Vagina (tissue), 2 donors: ENCODE data around the gene LEFTY1. TPM values are rescaled to one million over a fixed set of nuclear protein-coding genes. Genes with fewer than 3 reads are reported as not detected.

Experiments
- DNase-seq, 2 donors: peaks; one replicate each; pipeline ENCODE4 v3.0.0-alpha.2; 2017; ENCODE audit errors: extremely low spot score in 2 of 2
- H3K27ac ChIP-seq: fragments of 200-600 bp; sonication (generic); one replicate; pipeline ENCODE4 v1.5.1; 2019
- H3K27me3 ChIP-seq: fragments of 200-600 bp; sonication (generic); one replicate; pipeline ENCODE4 v1.5.1; 2019
- H3K36me3 ChIP-seq, 2 donors: fragments of 200-600 bp; sonication (generic); one replicate each; pipeline ENCODE4 v1.5.1; 2017 to 2019
- H3K4me1 ChIP-seq: fragments of 200-600 bp; sonication (generic); one replicate; pipeline ENCODE4 v1.5.1; 2019
- H3K4me3 ChIP-seq, 2 donors: fragments of 200-600 bp; sonication (generic); 1 replicate in 1 of 2; 2 replicates in 1 of 2; pipeline ENCODE4 v1.5.1; 2016 to 2019
- H3K9me3 ChIP-seq: fragments of 200-600 bp; sonication (generic); one replicate; pipeline ENCODE4 v1.5.1; 2019
- CTCF ChIP-seq, 3 experiments: fragments of 450-650 bp in 2 of 3; fragments of 200-600 bp in 1 of 3; sonication (generic) in 1 of 3; IDR thresholded peaks; one replicate each; pipeline ENCODE4 v1.5.1; 2017 to 2019; ENCODE audit warnings: antibody characterized with exemption in 3 of 3, mild to moderate bottlenecking in 2 of 3, moderate library complexity in 2 of 3
- POLR2A ChIP-seq, 2 donors: fragments of 450-650 bp; IDR thresholded peaks; one replicate each; pipeline ENCODE4 v1.6.1; 2017; ENCODE audit warnings: antibody characterized with exemption in 2 of 2, mild to moderate bottlenecking in 2 of 2, moderate library complexity in 2 of 2
- POLR2AphosphoS5 ChIP-seq, 2 donors: sonication (generic); formaldehyde crosslinking; IDR thresholded peaks; one replicate each; pipeline ENCODE4 v1.9.0; 2017; ENCODE audit warnings: antibody characterized with exemption in 2 of 2, mild to moderate bottlenecking in 2 of 2, low read depth in 1 of 2; ENCODE audit not compliant: insufficient read depth in 1 of 2
- intact Hi-C: fragments of 100-400 bp; cut with DNase I; formaldehyde crosslinking; loops from one replicate; pipeline ENCODE4 v1.15.1; 2023
- total RNA-seq: library from RNA; depleted of rRNA; stranded (reverse); fragments of >200 nt; gene quantifications from one replicate; pipeline ENCODE4 v1.2.3, GENCODE V29; 2016

Gene LEFTY1
- total RNA-seq, 1 donor from 2014 or later: not detected

GRCh38 chr1:225882694-225883615 lies 6.0 kb downstream of the LEFTY1 start:
- peak overlapping the region; percentile 94 for H3K4me3 ChIP-seq
- DNase-seq: no peak
- H3K36me3 ChIP-seq: no peaks in the 10 kb centered on the region
- intact Hi-C loops: loop anchor here (10.0 kb wide), 1 partner anchor 108 kb away; the partner anchor contains the start of gene SRP9
- H3K27ac ChIP-seq: peak overlapping the region; percentile 92
- TF ChIP-seq POLR2A (IDR thresholded peaks at IDR 0.05) (no peak), CTCF (IDR thresholded peaks at IDR 0.05) (no peak), POLR2AphosphoS5 (IDR thresholded peaks at IDR 0.05; ENCODE audit: insufficient read depth in 1 of 2, low read depth in 1 of 2) (no peak)
- H3K27me3 ChIP-seq: no peaks in the 10 kb centered on the region
- peaks cover 49% of the 10 kb centered on the region for H3K4me1 ChIP-seq
- no peaks in the 10 kb centered on the region for H3K9me3 ChIP-seq

GRCh38 chr1:225881959-225882693 lies 6.8 kb downstream of the LEFTY1 start, which contains the start of gene TMEM63A:
Gene TMEM63A, minus strand, starts transcription at chr1:225882380. Its CDS starts 4,800 bp downstream, at chr1:225877580.
- Histone ChIP-seq H3K36me3 (no peaks in the 10 kb centered on the region), H3K4me1 (peaks cover 57% of the 10 kb centered on the region), H3K9me3 (no peaks in the 10 kb centered on the region), H3K27ac (peak within 1 kb of the TSS; percentile 92), H3K27me3 (no peaks in the 10 kb centered on the region), H3K4me3 (peak within 1 kb of the TSS; percentile 94)
- intact Hi-C loops: loop anchor here (10.0 kb wide), 1 partner anchor 107 kb away; the partner anchor contains the start of gene SRP9
- DNase-seq: no peak
- peak in 2 of 3 experiments; percentile 29 to 42 for TF ChIP-seq CTCF (IDR thresholded peaks at IDR 0.05)
- TF ChIP-seq POLR2A (IDR thresholded peaks at IDR 0.05): peak in 1 of 2 donors; percentile 73
- peak; percentile 78 to 92 for TF ChIP-seq POLR2AphosphoS5 (IDR thresholded peaks at IDR 0.05; ENCODE audit: insufficient read depth in 1 of 2, low read depth in 1 of 2)

DNA sequence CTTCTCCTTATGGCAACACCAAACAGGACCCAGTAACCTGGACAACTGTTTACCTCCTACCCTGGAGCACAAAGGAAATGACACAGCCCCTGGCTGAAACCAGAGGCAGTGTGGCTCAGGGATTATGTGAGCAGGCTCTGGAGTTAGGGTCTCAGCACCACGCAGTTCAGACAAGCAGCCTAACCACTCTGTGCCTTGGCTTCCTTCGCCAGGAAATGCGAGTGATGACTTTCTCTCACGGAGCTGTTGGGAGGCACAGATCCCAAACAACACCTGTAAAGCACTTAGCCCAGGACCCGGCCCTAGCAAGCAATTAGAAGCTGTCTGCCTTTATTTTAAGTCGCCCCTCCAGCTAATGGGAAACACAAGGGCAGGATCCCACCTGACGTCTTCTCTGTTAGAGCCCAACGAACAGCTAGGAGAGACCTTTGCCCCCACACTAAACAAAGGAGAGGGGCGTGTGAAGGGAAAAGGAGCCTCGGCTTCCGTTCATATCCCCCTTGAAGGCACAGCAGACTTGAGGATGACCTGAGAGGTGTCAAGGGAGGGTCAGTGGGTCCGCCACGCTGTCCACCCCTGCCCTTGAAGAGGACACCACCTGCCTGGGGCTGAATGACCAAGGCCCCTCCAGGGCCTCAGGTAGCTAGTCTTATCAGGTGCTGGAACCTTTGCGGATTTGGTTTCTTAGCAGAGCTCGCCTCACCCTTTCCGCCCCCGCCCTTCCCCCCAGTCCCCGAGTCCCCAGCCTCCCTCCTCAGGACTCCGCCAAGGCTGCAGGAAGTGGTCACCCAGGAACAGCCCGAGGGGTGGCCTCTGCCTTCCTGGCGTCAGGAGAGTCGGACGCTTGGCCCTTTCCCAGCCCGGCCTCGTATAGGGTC lies 7.6 kb downstream of the LEFTY1 start:
- Histone ChIP-seq H3K9me3 (no peaks in the 10 kb centered on the region), H3K36me3 (no peaks in the 10 kb centered on the region), H3K4me3 (peak overlapping the region; percentile 94), H3K4me1 (peaks cover 59% of the 10 kb centered on the region), H3K27me3 (no peaks in the 10 kb centered on the region), H3K27ac (peak overlapping the region; percentile 92)
- no peak for DNase-seq
- intact Hi-C loops: loop anchor here (10.0 kb wide), 1 partner anchor 107 kb away; the partner anchor contains the start of gene SRP9
- no peak for TF ChIP-seq POLR2A (IDR thresholded peaks at IDR 0.05)
- TF ChIP-seq POLR2AphosphoS5 (IDR thresholded peaks at IDR 0.05; ENCODE audit: insufficient read depth in 1 of 2, low read depth in 1 of 2): no peak
- TF ChIP-seq CTCF (IDR thresholded peaks at IDR 0.05): no peak

GRCh38 chr1:225880636-225881035 lies 8.3 kb downstream of the LEFTY1 start:
- intact Hi-C loops: loop anchor here (10.0 kb wide), 1 partner anchor 106 kb away; the partner anchor contains the start of gene SRP9

More at GRCh38 chr1:225880636-225881035, 8.3 kb downstream of the LEFTY1 start:
- Histone ChIP-seq H3K36me3 (no peaks in the 10 kb centered on the region), H3K9me3 (no peaks in the 10 kb centered on the region), H3K4me1 (peaks cover 59% of the 10 kb centered on the region), H3K27me3 (no peaks in the 10 kb centered on the region), H3K27ac (peak overlapping the region; percentile 92), H3K4me3 (peak overlapping the region; percentile 94)
- no peak for TF ChIP-seq CTCF (IDR thresholded peaks at IDR 0.05)
- no peak for DNase-seq
